GM04504 (cell line): Measurements from ENCODE around the gene NRG3.

ENCODE experiments used
- DNase-seq: peaks from one replicate; pipeline ENCODE4 v3.0.0-alpha.2; 2012; ENCODE audit warnings: low read depth

Gene NRG3

DNA sequence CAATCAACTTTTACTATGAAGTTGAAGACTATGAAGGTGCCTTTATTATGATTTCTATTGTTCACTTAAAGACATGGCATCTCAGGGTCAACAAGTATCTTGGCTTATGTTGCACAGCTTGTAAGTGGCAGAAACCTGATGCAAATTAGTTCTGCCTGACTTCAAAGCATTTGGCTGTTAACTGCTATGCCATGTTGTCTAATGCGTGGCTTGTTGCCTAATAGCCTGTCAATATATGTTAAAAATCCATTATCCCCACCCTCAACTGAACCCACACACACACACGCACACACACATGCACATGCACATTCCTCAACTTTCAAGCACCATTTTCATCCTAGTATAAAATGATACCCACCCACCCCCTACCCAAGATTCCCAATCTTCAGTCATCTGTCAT is 217.1 kb downstream of the NRG3 start:
- no peak for DNase-seq

DNA sequence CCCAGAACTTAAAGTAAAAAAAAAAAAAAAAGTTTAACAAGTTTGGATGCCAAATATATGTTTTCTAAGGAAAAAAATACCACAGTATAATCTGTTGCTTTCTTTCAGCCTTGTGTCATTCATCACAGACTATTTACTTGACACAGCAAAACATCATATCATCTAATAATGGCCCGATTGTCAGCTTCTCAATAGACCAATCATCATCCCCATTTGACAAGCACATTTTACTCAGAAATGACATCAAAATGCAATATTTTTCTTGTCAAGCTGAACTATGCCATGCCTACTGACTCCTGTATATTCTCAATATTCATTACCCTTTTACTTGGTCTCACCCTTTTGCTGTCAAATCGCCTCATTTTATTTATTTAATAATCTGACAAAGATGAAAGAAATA is 249.7 kb downstream of the NRG3 start:
- DNase-seq = no peak

DNA sequence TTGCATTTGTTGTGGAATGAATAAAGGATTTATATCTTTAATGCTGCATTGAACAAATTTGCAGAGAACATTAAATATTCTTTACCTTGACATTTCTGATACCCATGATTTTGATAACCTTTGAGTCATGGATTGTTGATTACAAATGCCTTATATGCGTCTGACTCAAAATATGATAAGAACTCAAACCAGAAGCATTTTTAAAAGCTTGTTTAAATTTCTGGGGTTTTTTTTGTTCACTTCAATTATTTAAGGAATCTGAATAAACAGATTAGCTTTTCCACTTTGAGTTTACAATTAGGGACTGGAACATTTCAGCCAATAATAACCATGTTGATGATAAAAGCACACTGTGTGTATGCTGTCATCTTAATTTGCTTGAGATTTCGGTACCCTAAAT is 253.5 kb downstream of the NRG3 start:
- DNase-seq = no peak

DNA sequence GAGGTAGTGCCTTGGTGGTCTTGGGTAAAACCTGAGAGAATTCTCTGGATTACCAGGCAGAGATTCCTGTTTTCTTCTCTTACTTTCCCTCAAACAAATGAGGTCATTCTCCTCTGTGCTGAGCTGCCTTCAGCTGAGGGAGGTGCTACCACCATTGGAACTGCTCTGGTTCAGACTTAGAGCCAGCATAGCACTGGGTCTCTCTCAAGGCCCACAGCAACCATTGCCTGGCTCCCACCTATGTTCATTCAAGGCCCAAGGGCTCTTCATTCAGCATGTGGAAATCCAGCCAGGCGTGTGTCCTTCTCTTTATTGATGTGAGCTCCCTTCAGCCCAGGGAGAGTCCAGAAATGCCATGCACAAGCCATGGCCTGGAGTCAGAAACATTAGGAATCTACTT is 261.1 kb downstream of the NRG3 start:
- DNase-seq = no peak

DNA sequence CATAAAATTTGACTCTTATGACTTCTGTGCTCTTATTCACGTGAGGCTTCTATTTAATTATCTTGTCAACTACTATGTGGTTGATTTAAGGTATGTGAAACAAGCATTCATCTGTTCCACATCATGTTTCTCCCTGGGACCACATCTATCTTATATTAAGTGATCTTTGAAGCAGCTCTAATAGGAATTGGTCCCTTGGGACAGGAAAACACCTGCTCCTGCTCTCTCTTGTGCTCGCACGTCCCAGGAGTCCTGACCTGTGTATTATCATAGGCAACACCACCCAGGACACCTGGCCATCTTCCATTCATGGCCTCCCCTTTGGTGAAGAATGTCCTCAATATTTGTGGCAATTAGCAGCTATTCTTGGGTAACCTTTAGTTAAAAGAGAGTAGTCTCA is 269.2 kb downstream of the NRG3 start:
- no peak for DNase-seq

DNA sequence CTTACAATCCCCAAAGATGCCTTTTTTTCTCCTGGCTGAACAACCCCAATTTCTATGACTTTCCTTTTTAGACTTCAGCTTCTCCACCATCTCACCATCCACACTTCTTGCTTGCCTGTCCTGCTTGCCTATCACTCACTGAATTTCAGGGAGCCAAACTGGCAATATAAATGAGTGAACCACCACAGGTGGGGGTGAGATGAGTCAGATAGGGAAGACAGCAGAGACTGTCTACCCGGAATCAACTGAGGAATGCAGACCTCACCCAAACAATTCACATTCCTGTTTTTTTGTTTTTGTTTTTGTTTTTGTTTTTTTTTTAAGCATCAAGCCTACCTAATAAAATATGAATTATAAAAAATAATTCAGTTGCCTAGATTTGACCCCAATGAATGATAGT is 273.8 kb downstream of the NRG3 start:
- no peak for DNase-seq

DNA sequence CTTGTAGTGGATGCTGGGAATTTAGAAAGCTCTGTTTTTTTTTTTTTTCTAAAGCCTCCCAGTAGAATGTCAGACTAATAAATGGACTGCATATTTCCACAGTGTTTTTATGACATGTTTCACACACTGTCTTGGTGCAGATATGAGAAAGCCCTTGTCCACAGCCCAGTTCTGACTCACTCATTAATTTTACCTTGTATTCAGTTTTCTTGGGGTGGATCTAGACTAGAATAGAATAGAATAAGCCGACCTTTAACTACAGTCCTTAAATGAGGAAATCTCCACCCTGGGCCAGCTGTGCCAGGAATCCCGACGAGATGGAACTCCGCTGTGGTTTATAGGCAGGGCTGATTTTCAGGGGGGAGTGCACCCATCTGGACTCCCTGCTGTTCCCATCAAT is 274.7 kb downstream of the NRG3 start:
- DNase-seq = no peak

DNA sequence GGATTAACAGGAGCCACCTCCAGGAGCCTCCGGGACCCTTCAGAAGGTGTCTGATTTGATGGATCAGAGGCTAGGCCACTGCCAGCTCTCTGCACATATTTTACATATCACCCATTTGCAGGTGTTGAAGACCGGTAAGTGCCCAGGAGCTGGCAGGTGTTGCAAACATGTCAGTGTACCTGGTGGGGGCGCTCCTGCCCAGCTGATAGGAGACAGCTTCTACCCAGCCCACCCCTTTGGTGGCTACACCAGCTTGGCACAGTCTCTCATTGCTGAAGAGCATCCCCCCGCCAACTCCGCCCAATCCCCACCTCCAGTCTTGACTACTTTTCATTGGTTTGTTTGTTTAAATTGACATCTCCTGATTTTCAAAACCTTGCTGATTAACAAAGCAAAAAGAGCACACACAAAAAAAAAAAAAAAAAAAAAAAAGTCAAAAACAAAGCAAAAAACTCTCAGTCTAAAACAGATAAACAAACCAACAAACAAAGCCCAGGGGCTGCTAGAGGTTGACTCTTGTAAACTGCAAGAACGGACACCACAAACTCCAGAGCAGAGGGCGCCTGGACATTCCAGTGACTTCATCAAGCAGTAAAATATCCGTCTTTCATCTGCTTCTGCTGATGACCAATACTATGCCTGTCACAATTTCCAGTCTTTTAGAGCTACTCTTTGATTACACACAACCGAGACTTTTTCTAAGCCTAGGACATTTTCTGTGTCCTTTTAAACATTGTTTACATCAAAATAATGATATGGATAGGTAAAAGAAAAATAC is 275.3 kb downstream of the NRG3 start:
- no peak for DNase-seq

DNA sequence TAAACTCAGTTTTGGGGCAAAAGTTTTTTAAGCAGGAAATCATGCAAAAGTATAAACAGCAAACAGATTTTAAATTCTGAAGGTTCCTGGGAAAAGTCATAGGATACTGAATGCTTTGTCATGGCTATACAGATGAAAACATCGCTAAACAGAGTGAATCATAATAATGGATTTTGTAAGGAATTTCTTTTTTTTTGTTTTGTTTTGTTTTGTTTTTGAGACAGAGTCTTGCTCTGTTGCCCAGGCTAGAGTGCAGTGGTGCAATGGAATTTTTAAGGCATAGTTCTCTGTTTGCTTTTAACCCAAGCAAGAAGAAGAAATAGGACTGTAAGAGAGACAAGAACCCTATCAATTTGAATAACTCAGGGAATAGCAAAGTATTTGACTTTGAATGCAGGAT is 285.3 kb downstream of the NRG3 start:
- DNase-seq = no peak

DNA sequence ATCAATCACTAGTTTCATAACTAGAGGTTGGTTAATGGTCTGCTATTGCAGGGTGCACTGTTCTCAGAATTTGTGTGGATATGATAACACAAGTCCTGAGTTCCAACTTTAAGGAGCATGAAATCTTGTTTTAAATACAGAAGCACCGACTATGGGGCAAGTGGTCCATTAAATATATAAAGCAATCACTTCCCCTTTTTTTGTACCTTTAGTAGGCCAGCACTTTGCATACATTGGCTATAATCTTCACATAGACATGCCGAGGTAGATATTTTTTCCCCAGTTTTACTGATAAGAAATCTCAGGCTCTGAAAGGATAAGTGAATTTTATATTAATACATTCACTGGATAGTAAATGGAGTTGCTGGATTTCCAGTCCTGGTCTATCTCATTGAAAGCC is 286.3 kb downstream of the NRG3 start:
- DNase-seq = no peak

DNA sequence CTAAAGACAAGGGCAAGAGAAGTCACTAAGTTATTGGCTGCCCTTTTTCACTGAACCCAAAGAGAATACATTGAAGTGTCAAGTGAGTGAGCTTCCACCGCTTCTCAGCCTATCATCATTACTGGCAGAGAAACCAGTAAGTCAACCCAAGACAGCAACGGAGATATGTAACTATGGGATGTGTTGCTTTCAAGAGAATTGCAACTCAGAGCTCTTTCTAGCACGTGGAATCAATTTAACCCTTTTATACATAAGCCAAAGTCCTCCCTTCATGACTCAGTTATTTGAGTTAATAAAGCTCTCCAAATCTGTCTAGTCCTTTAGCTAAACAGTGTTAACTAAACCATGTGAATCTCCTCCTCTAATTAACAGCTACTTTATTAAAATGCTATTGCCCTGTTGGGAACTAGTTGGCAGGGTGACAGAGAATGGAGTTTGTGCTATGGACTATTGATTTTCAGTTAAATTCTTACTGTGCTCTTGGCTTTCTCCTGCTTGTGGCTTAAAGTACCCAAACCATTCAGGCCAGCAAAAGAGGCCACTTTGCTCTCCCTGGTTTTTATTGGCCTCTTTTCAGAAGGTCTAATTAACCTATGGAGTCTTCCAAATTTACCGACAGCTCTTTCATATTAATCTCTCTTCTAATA is 287.7 kb downstream of the NRG3 start:
- no peak for DNase-seq

DNA sequence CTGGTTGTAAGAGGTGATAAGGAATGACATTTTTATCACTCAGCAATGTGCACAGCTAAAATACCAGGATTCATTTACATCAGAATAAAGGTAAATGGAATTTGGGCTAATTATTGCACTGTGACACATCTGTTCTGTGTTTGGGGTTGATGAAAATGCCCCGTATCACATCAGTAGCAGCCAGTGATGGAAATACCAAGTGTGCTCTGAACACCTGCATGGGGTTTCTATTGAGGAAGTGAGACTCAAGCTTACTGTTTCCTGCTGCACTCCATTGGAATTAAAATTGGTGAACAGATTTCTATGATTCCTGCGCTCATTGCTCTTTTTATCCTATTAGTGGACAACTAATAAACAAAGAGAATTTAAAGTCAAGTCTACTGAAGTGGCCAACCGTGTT is 296.9 kb downstream of the NRG3 start:
- no peak for DNase-seq

DNA sequence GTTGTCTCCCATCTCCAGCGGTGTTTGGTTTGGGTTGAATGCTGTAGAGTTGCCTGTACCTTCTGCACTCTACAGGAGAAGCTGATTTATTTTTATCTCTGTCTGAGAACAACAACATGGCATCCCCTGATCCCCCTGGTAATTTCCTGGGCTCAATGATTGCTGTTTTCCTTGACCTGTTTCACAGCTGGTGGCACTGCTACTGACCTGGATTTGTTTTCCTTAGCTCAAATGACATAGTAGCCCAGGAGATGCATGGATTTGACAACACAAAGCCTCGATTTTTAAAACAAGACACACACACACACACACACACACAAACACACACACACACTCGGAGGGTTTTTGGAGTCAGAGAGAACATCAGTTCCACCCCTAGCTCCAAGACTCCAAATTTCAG is 301.6 kb downstream of the NRG3 start:
- no peak for DNase-seq

DNA sequence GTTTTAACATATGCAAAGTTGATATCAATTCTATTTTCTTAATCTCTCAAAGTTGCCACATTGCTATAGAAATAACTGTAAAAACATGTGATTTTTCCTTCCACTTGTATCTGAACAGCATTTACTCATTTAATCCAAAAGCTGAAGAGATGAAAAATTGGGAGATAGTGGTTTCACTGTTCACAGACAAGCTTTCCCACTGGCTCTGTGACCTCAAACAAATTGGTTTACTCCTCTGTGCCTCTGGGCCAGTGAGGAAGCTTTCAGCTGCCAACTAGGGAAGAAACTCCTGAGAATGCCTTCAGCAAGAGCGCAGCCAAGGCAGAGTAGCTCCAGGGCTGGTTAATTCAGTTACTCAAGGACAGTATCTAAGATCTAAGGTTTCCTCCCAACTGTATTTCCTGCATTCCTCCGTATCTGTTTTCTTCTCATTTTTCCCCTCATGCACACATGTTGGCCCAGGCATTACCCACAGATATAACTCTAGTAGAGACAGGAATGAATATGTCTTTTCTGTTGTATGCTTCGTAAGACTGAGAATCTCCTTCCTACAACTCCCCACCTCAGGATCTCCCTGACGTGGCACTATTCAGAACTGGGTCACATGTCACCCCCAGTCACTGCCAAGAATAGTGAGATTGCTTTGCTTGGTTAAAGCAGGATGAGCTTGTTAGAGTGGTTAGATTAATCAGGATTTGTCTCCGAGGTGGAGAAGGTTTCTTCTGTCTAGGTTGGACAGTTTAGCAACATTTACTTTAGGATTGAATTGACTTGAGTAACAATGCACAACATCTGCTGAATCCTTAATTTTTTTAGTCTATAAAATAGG is 315.7 kb downstream of the NRG3 start:
- DNase-seq = no peak

DNA sequence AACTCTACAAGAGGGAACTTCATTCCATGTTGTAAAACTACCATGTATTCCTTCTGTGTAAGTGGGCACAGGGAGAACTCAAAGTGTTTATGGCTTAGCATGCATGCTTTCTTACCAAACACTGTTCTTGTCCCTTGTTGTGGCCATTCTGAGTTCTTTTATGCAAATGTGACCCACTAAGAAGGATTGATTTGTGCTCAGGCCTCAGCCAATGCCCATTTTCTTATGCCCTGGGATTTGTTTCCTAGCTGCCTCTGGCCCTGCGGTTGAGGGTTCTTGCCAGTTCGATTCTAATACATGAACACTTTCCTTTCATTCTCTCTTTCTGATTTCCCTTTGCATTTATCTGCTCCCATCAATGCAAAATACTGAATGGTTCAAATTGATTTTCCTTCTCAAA is 316.7 kb downstream of the NRG3 start:
- no peak for DNase-seq

DNA sequence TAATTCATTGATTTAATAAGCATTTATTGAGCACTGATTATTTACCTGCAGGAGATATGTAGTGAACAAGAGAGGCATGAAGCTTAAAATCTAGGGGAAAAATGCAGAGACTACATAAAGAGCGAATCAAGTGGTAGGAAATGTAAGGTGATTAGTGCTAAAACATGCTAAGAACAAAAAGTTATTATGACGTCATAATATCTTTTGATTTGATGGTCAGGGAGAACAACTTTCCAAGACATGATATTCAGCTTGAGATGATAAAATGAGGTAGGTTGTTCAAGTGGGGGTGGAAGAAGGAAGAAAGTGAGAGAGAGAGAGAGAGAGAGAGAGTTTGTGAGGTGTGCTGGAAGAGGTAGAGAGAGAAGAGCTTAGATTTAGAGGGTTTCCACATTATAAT is 317.7 kb downstream of the NRG3 start:
- DNase-seq = no peak

DNA sequence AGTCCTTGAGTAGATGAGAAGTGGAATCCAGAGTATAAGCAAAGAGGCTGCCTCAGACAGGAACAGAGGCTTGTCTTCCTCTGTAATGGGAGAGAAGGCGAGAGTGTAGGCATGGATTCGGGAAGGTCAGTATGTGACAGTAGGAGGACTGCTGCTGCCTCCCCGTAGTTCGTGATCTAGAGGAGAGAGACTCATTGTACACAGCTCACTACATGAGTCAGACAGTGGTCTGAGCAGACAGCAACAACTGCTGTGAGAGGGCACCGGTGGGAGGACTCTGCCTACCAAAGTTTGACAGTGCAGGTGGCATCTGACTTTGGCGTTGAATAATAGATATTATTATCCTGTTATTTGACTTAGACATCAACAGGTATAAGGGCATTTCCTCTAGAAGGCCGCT is 319.4 kb downstream of the NRG3 start:
- DNase-seq = no peak

DNA sequence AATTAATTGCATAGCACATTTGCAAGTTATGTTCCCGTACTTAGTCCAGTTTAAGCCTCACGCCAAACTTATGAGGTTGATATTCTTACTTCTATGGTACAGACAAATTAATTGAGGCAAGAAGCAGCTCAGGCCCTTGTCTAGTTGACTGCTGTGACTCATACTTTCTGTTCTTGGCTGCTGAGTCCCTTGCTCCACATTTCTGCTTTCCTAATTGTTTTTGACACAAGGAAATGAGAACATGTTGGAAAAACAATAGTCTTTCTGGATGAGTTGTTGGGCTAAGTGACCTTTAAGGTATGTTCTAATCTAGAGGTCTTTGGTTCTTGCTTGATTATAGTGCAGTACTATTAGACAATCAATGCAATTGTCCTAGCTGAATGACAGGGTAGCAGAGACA is 331.8 kb downstream of the NRG3 start:
- no peak for DNase-seq

DNA sequence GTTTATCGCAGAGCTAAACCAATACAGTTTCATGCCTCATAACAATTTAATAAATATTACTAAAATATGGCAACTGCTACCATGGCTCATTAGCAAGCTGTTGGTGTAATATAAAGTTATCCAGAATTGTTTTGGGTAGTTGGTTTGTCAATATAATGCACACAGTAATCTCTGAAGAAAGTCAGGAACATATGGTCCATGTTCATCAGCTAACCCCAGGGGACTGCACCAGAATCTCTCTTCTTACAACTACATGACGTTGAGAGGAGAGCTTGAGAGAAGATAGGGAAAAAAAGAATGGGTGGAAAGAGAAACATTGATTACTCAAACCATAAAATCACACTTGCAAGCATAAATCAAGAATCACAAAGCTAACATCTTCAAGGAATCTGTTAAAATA is 333.7 kb downstream of the NRG3 start:
- DNase-seq = no peak

DNA sequence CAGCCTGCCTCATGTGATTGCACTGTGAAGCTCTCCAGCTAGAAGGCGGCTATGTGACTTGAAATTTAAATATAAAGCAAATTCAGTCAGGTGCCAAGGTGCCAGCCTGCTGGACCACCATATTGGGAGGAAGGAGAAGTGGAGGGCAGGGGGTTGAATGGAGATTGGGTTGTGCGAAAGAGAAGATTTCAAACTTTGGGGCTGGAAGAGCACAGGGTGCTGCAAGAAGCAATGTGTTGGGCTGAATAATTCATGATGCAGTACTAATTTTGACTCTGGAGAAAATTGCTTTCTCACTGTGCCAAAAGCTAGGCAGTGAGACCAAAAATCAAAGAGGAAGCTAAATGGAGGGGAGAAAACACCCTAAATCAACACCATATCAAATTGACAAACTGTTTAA is 335.3 kb downstream of the NRG3 start:
- DNase-seq = no peak

DNA sequence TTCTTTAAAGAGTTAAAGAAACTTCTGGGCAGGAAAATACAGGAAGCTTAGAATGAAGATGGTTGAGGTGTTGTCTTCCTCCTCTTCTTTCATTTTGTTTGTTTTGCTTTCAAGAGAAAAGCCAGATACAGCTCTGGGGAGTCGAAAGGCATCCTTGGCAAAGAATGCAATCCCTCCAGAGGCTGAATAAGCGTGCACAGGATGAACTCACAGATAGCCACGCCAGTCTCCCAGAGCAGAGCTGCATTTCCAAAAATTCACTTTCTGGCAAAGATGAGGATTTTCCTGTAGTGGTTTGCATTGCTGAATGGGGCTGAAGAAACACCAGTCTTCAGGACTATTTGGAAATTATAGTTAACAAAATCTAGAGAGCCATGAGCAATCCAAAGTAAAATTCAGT is 336.4 kb downstream of the NRG3 start:
- DNase-seq = no peak

DNA sequence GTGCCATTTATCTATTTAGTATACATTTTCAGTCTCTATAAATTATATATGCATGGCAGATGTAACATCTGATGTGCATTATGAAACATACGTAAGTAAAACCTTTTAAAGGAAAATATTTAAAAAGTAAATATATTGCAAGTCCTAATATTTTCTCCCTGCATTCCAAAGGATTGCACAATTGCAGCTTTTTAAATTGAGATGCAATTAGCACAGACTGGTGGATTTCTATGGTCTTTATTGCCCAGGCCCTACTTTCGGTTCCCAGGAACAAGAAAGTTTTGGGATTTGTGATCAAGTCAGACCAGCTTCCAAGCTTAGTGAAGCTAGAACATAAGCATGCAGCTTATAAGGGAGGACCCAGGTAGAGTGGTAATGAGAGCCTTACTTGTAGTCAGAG is 337.8 kb downstream of the NRG3 start:
- DNase-seq = no peak

DNA sequence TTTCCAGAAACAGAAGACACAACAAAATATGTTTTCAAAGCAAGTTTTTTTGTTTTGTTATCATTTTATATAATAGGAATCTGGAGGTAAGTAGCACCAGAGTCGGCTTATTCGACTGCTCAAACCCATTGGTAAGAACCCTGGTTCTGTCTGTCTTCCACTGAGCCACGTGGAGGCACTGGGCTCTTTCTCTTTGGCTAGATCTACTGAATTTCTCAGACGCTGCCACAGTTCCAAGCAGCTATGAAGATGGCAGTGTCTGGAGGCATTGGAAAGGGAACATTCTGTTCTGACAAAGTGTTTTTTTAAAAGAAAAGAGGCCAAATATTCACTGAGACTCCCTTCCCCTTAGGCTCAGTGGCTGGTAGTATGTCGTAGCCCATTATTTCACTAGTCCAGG is 338.8 kb downstream of the NRG3 start:
- no peak for DNase-seq
